Measurements from ENCODE around the gene SUGP2. TPM values are rescaled to one million over a fixed set of nuclear protein-coding genes. Genes with fewer than 3 reads are reported as not detected.

Gene SUGP2
- polyA plus RNA-seq, 1 donor (not counting 4 experiments of a cell fraction or from before 2014, with no cell fraction given), result 51.2 TPM

- H3K79me2 ChIP-seq (ENCODE audit: control insufficient read depth, insufficient read depth, low read length), result peaks cover 2% of the 10 kb centered on the region
- no peak overlapping the region for H2AFZ ChIP-seq (ENCODE audit: control insufficient read depth, low read length)
- H3K27ac ChIP-seq (ENCODE audit: control insufficient read depth, insufficient read depth, low read length), result no peak overlapping the region
- DNase-seq (ENCODE audit: low read depth, low spot score) (no peak), FAIRE-seq (no peak)
- H4K20me1 ChIP-seq (ENCODE audit: control insufficient read depth, extremely low read depth, insufficient read depth, low read length), result peaks cover 3% of the 10 kb centered on the region
- no peak overlapping the region for H3K4me2 ChIP-seq (ENCODE audit: control insufficient read depth, extremely low read depth, insufficient read depth, low read depth, low read length)
- H3K9me3 ChIP-seq (ENCODE audit: control insufficient read depth, low read depth, low read length), result no peaks in the 10 kb centered on the region
- H3K9ac ChIP-seq (ENCODE audit: control insufficient read depth, extremely low read depth, insufficient read depth, low read length), result no peak overlapping the region
- no peak overlapping the region for H3K4me3 ChIP-seq (ENCODE audit: control insufficient read depth in 2 of 3, extremely low read depth in 1 of 3, insufficient read depth in 2 of 3, low read depth in 1 of 3, low read length in 3 of 3)
- dilution Hi-C loops (cut with MboI; ENCODE audit: extremely low pct_ligation_motif_present, low sequenced_read_pairs), result no loop called here
- TF ChIP-seq CTCF (optimal IDR thresholded peaks at IDR 0.05 in 1 of 3, IDR thresholded peaks at IDR 0.05 in 1 of 3, conservative IDR thresholded peaks at IDR 0.05 in 1 of 3; ENCODE audit: extremely low read depth in 1 of 3, insufficient read depth in 2 of 3, low read length in 3 of 3) (no peak), EZH2 (IDR thresholded peaks at IDR 0.05; ENCODE audit: low read length) (no peak)
- no peaks in the 10 kb centered on the region for H3K27me3 ChIP-seq (ENCODE audit: control insufficient read depth, extremely low read depth, insufficient read depth, low read length)
- no peaks in the 10 kb centered on the region for H3K4me1 ChIP-seq (ENCODE audit: control insufficient read depth, extremely low read depth, insufficient read depth, low read length)
- no peaks in the 10 kb centered on the region for H3K9me1 ChIP-seq (ENCODE audit: control insufficient read depth, extremely low read depth, insufficient read depth, low read length)
- H3K36me3 ChIP-seq (ENCODE audit: control insufficient read depth in 2 of 2, extremely low read depth in 1 of 2, insufficient read depth in 2 of 2, low read length in 2 of 2), result peaks cover 45 to 63% of the 10 kb centered on the region in 2 experiments
Observed at GRCh38 chr19:19004144-19004543, 29.2 kb downstream of the SUGP2 start.

DNA sequence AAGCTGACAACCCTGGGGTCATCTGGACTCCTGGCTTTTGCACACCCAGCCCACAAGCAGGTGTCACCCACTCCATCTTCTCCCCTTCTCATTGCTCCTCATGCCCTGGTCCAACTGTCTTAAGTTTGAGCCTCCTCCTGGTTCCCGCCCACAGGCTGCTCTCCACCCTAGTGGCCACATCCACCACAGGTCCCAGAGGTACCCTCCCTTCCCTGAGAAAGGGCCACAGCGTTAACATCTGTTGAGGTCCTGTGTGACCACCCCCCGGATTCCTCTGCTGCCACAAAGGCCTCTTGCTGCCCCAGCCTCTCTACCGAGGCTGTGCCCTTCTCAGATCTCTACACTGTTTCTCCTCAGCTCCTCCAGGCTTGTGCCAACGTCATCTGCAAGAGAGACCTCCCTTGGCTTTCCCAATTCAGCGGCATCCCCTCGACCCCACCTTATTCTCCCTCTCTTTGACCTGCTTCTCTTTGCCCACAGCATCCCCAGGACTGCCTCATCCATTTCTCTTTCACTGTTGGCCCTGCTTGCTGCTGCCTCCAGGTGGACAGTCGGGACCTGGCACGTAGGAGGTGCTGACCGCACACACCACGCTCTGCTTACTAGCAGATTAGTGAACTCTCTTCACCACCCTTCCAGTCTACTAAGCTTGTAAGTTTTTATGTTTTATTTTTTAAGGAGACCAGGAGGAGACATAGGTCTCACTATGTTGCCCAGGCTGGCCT lies 33.3 kb downstream of the SUGP2 start:
- Histone ChIP-seq H3K79me2 (ENCODE audit: control insufficient read depth, insufficient read depth, low read length) (no peaks in the 10 kb centered on the region), H3K27ac (ENCODE audit: control insufficient read depth, insufficient read depth, low read length) (no peak overlapping the region), H3K4me3 (ENCODE audit: control insufficient read depth in 2 of 3, extremely low read depth in 1 of 3, insufficient read depth in 2 of 3, low read depth in 1 of 3, low read length in 3 of 3) (no peak overlapping the region), H4K20me1 (ENCODE audit: control insufficient read depth, extremely low read depth, insufficient read depth, low read length) (peaks cover 3% of the 10 kb centered on the region), H3K36me3 (ENCODE audit: control insufficient read depth in 2 of 2, extremely low read depth in 1 of 2, insufficient read depth in 2 of 2, low read length in 2 of 2) (peaks cover 45 to 59% of the 10 kb centered on the region in 2 experiments), H3K4me2 (ENCODE audit: control insufficient read depth, extremely low read depth, insufficient read depth, low read depth, low read length) (no peak overlapping the region), H2AFZ (ENCODE audit: control insufficient read depth, low read length) (no peak overlapping the region), H3K9ac (ENCODE audit: control insufficient read depth, extremely low read depth, insufficient read depth, low read length) (no peak overlapping the region), H3K9me3 (ENCODE audit: control insufficient read depth, low read depth, low read length) (no peaks in the 10 kb centered on the region), H3K9me1 (ENCODE audit: control insufficient read depth, extremely low read depth, insufficient read depth, low read length) (no peaks in the 10 kb centered on the region), H3K4me1 (ENCODE audit: control insufficient read depth, extremely low read depth, insufficient read depth, low read length) (no peaks in the 10 kb centered on the region), H3K27me3 (ENCODE audit: control insufficient read depth, extremely low read depth, insufficient read depth, low read length) (no peaks in the 10 kb centered on the region)
- DNase-seq (ENCODE audit: low read depth, low spot score) (no peak), FAIRE-seq (no peak)
- dilution Hi-C loops (cut with MboI; ENCODE audit: extremely low pct_ligation_motif_present, low sequenced_read_pairs), result no loop called here
- TF ChIP-seq EZH2 (IDR thresholded peaks at IDR 0.05; ENCODE audit: low read length) (no peak), CTCF (optimal IDR thresholded peaks at IDR 0.05 in 1 of 3, IDR thresholded peaks at IDR 0.05 in 1 of 3, conservative IDR thresholded peaks at IDR 0.05 in 1 of 3; ENCODE audit: extremely low read depth in 1 of 3, insufficient read depth in 2 of 3, low read length in 3 of 3) (peak; percentile 22 to 51 (median 22))

Measured in keratinocyte (primary cell).